GM21360 (cell line): ENCODE results near the gene TMEM43.
A peak's percentile ranks its signal among the peaks of the same experiment; 100 is the strongest.

Source experiments
- ATAC-seq: cut with Tn5 transposase; IDR thresholded peaks from one replicate; pipeline ENCODE4 v1.9.1; 2021; ENCODE audit warnings: mild to moderate bottlenecking, moderate library complexity; ENCODE audit not compliant: unreplicated experiment

Gene TMEM43

GRCh38 chr3:14174483-14174882 lies 49.6 kb downstream of the TMEM43 start:
- ATAC-seq = no peak

GRCh38 chr3:14175383-14176037 lies 50.7 kb downstream of the TMEM43 start:
- ATAC-seq = no peak

- peak; percentile 13 for ATAC-seq
These were observed 52.9 kb downstream of the TMEM43 start for GRCh38 chr3:14177580-14178246.

- peak; percentile 88 for ATAC-seq
These were observed 53.6 kb downstream of the TMEM43 start, which contains the start of the genes LSM3 and XPC for GRCh38 chr3:14178247-14179113. LSM3 (plus strand) TSS chr3:14178817; CDS start chr3:14178861, 44 bp downstream. XPC (minus strand) TSS chr3:14178601; CDS start chr3:14178568, 33 bp downstream.

GRCh38 chr3:14179114-14179465 lies 54.2 kb downstream of the TMEM43 start:
- no peak for ATAC-seq

GRCh38 chr3:14179795-14180194 lies 54.9 kb downstream of the TMEM43 start:
- no peak for ATAC-seq

- ATAC-seq = no peak
These were observed 56.4 kb downstream of the TMEM43 start for GRCh38 chr3:14181253-14181652.

- no peak for ATAC-seq
These were observed 58.2 kb downstream of the TMEM43 start for GRCh38 chr3:14183015-14183577.

GRCh38 chr3:14186854-14187458 lies 62.1 kb downstream of the TMEM43 start:
- ATAC-seq = no peak

GRCh38 chr3:14188041-14188754 lies 63.3 kb downstream of the TMEM43 start:
- ATAC-seq = no peak
